Measurements from ENCODE around the gene TOM1L2. TPM values are rescaled to one million over a fixed set of nuclear protein-coding genes. Genes with fewer than 3 reads are reported as not detected.

The TOM1L2 gene
- total RNA-seq, 4 donors from 2014 or later: 17.5 to 44.6 (median 27.1) TPM

DNA sequence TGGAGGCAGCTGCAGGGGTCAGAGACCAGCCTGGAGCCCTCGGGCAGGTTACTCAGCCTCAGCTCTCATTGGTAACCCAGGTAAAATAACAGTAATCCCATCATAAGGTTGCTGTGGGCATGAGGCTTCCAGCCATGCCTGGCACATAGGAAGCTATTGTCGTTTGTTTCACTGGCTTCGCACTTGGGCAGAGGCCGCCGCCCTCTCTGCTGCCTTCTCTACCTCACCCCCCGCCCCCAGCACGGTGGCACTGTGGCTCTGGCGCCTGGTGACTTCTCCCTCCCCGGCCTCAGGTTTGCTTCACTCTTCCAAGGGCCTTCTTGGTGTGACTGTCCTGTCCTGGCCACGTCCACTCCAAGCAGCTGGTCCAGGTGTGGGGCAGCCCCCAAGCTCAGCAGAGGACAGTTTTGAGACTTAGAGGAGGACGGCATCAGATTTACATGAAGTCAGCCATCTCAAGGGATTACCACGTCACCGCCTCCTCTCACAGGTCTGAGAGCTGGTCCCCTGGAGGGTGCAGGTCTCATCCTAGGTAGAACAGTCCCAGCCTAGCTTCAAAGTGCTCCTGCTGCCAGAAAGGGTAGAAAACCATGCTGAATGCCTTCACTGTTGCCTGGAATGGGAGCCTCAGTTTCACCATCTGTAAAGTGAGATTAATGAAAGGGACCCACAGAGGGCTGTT is 170.3 kb downstream of the TOM1L2 start:
- TF ChIP-seq, protein P1, sequence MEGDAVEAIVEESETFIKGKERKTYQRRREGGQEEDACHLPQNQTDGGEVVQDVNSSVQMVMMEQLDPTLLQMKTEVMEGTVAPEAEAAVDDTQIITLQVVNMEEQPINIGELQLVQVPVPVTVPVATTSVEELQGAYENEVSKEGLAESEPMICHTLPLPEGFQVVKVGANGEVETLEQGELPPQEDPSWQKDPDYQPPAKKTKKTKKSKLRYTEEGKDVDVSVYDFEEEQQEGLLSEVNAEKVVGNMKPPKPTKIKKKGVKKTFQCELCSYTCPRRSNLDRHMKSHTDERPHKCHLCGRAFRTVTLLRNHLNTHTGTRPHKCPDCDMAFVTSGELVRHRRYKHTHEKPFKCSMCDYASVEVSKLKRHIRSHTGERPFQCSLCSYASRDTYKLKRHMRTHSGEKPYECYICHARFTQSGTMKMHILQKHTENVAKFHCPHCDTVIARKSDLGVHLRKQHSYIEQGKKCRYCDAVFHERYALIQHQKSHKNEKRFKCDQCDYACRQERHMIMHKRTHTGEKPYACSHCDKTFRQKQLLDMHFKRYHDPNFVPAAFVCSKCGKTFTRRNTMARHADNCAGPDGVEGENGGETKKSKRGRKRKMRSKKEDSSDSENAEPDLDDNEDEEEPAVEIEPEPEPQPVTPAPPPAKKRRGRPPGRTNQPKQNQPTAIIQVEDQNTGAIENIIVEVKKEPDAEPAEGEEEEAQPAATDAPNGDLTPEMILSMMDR (IDR thresholded peaks at IDR 0.05; ENCODE audit: low read depth): no peak

DNA sequence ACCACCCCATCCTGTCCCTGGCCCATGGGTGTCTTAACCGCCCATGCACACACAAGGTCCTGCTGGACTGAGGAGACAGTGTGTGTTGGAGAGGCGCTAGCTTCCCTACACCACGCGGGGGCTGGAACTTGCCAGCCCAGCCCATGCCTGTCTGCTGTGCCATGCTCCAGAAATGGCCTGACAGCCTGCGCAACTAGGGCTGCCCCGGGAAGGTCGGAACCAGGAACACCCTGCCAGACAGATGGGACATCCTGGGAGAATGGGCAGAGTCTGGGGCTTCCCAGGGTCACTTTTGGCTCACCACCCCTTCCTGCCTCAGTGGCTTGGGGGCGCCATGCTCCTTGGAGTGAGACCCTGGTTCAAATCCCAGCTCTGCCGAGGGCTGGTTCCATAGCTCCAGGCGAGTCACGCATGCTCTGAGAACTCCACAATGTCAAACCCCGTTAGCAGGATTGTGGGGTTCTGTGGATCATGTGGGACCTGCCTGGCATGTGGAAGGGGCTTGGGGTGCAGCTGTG is 171.6 kb downstream of the TOM1L2 start:
- TF ChIP-seq, protein P1 (IDR thresholded peaks at IDR 0.05; ENCODE audit: low read depth): no peak

DNA sequence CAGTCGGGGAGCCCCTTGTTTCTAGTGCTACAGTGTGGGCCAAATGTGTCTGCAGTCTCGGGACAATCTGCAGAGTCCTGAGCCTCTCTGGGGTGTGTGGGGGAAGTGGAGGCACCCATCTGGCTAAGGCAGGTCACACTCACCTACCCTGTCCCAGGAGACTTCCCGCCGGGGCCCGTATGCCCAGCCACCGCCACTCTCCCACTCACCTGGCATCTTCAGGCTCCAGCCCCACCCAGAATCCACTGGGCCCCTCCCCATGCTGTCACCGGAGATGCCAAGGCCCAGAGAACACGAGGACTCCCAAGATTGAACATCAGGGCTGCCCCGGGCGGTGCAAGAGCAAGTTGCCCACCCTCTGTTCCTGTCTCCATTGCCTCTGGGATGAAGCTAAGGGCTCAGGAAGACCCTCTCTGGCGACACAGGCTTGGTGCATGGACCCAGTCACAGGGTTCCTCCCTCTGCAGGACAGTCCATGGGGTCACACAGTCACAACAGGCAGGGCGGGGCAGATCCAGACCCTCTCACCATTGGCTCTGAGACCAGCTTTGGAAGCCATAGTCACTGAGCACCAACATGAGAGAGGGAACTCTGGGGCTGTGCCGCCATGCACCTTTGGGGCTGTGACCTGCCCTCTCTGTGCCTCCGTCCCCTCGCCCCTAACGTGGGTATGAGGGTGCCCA is 173.5 kb downstream of the TOM1L2 start:
- TF ChIP-seq, protein P1 (IDR thresholded peaks at IDR 0.05; ENCODE audit: low read depth): no peak

DNA sequence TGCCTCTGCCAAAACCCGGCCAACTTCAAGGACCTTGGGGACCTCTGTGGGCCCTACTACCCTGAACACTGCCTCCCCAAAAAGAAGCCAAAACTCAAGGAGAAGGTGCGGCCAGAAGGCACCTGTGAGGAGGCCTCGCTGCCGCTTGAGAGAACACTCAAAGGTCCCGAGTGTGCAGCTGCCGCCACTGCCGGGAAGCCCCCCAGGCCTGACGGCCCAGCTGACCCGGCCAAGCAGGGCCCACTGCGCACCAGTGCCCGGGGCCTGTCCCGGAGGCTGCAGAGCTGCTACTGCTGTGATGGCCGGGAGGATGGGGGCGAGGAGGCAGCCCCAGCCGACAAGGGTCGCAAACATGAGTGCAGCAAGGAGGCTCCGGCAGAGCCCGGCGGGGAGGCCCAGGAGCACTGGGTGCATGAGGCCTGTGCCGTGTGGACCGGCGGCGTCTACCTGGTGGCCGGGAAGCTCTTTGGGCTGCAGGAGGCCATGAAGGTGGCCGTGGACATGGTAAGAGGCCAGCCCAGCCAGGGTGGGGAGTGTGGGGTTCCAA is 174.1 kb downstream of the TOM1L2 start:
- TF ChIP-seq, protein P1 (IDR thresholded peaks at IDR 0.05; ENCODE audit: low read depth): no peak

DNA sequence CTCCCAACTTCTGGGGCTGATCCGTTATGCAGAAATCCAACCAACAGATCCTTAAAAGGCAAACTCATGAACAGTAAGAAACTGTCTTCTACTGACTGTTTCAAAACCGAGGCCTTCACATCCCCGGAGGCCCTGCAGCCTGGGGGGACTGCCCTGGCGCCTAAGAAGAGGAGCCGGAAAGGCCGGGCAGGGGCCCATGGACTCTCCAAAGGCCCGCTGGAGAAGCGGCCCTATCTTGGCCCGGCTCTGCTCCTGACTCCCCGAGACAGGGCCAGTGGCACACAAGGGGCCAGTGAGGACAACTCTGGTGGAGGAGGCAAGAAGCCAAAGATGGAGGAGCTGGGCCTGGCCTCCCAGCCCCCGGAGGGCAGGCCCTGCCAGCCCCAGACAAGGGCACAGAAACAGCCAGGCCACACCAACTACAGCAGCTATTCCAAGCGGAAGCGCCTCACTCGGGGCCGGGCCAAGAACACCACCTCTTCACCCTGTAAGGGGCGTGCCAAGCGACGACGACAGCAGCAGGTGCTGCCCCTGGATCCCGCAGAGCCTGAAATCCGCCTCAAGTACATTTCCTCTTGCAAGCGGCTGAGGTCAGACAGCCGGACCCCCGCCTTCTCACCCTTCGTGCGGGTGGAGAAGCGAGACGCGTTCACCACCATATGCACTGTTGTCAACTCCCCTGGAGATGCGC is 174.9 kb downstream of the TOM1L2 start:
- TF ChIP-seq, protein P1 (IDR thresholded peaks at IDR 0.05; ENCODE audit: low read depth): no peak

DNA sequence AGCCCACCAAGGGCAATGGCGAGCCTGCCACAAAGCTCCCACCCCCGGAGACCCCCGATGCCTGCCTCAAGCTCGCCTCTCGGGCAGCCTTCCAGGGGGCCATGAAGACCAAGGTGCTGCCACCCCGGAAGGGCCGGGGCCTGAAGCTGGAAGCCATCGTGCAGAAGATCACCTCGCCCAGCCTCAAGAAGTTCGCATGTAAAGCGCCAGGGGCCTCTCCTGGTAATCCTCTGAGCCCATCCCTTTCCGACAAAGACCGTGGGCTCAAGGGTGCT is 175.5 kb downstream of the TOM1L2 start:
- TF ChIP-seq, protein P1 (IDR thresholded peaks at IDR 0.05; ENCODE audit: low read depth): no peak

All from subcutaneous adipose tissue (tissue), 4 donors.